Uterine smooth muscle cell (primary cell): ENCODE measurements around the gene ROGDI. TPM values are rescaled to one million over a fixed set of nuclear protein-coding genes. Genes with fewer than 3 reads are reported as not detected.

Source experiments
- total RNA-seq: library from RNA; depleted of rRNA; stranded (reverse); fragments of >200 nt; gene quantifications from 2 replicates; pipeline ENCODE4 v1.2.3, GENCODE V29; 2014

The ROGDI gene
- total RNA-seq = 12.8 and 14.6 TPM in 2 replicates

GRCh38 chr16:4801962-4802658 lies at the start of gene ROGDI:
TSS of gene ROGDI (minus strand) at chr16:4802633. CDS start at chr16:4802571, 62 bp downstream.

GRCh38 chr16:4846901-4847773 lies 44.7 kb upstream of the ROGDI start, which contains the start of the genes GLYR1 and UBN1:
TSS of gene GLYR1 (minus strand) at chr16:4847288. CDS start at chr16:4847265, 23 bp downstream.
TSS of gene UBN1 (plus strand) at chr16:4847481. CDS start at chr16:4852918, 5,437 bp downstream.

GRCh38 chr16:4795181-4795827 lies 7.1 kb downstream of the ROGDI start, which contains the start of gene SMIM22:
TSS of gene SMIM22 (plus strand) at chr16:4795369. CDS start at chr16:4795735, 366 bp downstream.

GRCh38 chr16:4787627-4788482 lies 14.6 kb downstream of the ROGDI start, which contains the start of gene SEPTIN12:
TSS of gene SEPTIN12 (minus strand) at chr16:4788345. CDS start at chr16:4787645, 700 bp downstream.

GRCh38 chr16:4766875-4767628 lies 35.4 kb downstream of the ROGDI start, which contains the start of gene ZNF500:
TSS of gene ZNF500 (minus strand) at chr16:4767162. CDS start at chr16:4765978, 1,184 bp downstream.

Other genes with a start within 250 kb of the ROGDI start
- gene C16orf96, start 246.3 kb downstream of the ROGDI start, total RNA-seq = not detected in 2 replicates
- gene UBALD1, start 187.7 kb downstream of the ROGDI start, total RNA-seq = 11.0 and 11.1 TPM in 2 replicates
- 29.2 and 34.5 TPM in 2 replicates for gene MGRN1, start 177.8 kb downstream of the ROGDI start, total RNA-seq
- 25.4 and 31.8 TPM in 2 replicates for gene NUDT16L1, start 109.1 kb downstream of the ROGDI start, total RNA-seq
- 28.7 and 34.0 TPM in 2 replicates for gene ANKS3, start 68.4 kb downstream of the ROGDI start, total RNA-seq
- 0.44 and 1.4 TPM in 2 replicates for gene DNAAF8, start 68.1 kb downstream of the ROGDI start, total RNA-seq
- gene ZNF500, start 35.5 kb downstream of the ROGDI start, total RNA-seq = 7.9 and 11.6 TPM in 2 replicates
- gene SEPTIN12, start 14.3 kb downstream of the ROGDI start, total RNA-seq = not detected in 2 replicates
- not detected in 2 replicates for gene SMIM22, start 7.3 kb downstream of the ROGDI start, total RNA-seq
- 47.8 and 62.0 TPM in 2 replicates for gene GLYR1, start 44.7 kb upstream of the ROGDI start, total RNA-seq
- 19.3 and 22.0 TPM in 2 replicates for gene UBN1, start 44.8 kb upstream of the ROGDI start, total RNA-seq
- gene PPL, start 134.5 kb upstream of the ROGDI start, total RNA-seq = 0.44 and 0.75 TPM in 2 replicates
- gene SEC14L5, start 155.7 kb upstream of the ROGDI start, total RNA-seq = under 0.01 TPM in 1 of 2 replicates, not detected in the other
- gene NAGPA, start 231.3 kb upstream of the ROGDI start, total RNA-seq = 22.5 and 29.1 TPM in 2 replicates